Hindlimb muscle (tissue), 1 donor: ENCODE measurements around the gene SDR42E2. TPM values are rescaled to one million over a fixed set of nuclear protein-coding genes. Genes with fewer than 3 reads are reported as not detected.
"Not testable (repeated sequence)": the region's sequence is repeated elsewhere in the genome, so short reads cannot be mapped to it uniquely, and the experiment has no call there.

Experiments
- DNase-seq: peaks from one replicate; pipeline ENCODE4 v3.0.0-alpha.2; 2013
- polyA plus RNA-seq: library from polyadenylated mRNA; unstranded; fragments of 120-200 nt; gene quantifications from one replicate; pipeline ENCODE4 v1.2.1, GENCODE V29; 2013; ENCODE audit not compliant: insufficient read length

The SDR42E2 gene
- polyA plus RNA-seq, 1 donor: not detected

DNA sequence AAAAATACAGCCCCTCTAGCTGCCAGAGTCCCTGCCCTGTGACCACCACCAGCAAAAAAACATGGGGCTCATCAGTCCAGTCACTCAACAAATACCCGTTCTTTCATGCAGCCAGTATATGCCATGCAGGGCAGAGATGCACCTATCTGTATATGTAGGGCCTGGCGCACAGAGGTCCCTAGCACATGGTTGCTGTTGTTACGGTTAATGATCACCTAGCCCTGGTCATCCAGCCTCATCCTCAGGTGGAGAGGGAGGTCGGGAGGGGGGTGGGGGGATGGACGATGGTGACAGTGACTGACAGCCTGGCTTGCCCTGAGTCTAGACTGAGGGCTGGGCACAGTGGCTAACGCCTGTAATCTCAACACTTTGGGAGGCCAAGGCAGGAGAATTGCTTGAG, 1.5 kb downstream of the SDR42E2 start:
- DNase-seq: no peak

DNA sequence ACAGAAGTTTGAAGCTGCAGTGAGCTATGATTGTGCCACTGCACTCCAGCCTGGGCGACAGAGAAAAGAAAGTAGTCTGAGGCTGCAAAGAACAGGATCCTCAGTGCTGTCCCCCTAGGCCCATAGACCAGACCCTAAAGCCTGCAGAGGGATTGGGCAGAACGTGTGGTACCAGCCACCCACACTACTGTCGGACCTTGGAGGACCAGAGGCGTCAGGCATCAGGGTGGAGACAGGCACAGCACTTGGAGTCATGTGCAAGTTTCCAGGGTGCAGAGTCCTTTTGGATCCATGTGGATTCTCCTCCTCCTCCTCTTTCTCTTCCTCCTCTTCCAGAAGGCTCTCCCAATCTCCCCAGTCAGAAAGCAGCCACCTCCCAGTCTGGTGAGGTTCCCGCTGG, 2.2 kb downstream of the SDR42E2 start:
- DNase-seq: no peak

DNA sequence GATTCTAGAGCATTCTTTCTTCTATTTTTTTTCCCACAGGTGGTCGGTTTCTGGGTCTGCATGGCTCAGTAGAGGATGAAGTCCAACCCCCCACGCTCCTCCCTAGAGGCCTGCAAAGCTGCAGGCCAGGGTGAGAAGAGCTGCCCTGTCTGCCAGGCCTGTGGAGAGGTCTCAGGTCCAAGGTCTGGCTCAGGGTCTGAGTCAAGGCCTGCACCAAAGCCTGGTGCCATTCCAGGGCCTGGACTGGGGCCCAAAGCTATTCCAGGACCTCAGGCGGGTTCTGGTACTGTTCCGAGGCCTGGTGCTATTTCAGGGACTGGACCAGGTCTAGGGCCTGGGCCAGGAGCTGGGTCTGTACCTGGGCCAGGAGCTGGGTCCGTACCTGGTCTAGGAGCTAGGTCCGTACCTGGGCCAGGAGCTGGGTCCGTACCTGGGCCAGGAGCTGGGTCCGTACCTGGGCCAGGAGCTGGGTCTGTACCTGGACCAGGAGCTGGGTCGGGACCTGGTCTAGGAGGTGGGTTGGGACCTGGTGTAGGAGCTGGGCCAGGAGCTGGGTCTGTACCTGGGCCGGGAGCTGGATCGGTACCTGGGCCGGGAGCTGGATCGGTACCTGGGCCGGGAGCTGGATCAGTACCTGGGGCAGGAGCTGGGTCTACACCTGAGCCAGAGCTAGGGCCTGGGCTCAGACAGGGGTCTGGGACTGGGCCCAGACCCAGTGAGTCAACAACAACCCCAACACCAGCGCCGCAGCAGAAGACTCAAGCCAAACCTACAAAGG, 3.4 kb downstream of the SDR42E2 start:
- DNase-seq: no peak

DNA sequence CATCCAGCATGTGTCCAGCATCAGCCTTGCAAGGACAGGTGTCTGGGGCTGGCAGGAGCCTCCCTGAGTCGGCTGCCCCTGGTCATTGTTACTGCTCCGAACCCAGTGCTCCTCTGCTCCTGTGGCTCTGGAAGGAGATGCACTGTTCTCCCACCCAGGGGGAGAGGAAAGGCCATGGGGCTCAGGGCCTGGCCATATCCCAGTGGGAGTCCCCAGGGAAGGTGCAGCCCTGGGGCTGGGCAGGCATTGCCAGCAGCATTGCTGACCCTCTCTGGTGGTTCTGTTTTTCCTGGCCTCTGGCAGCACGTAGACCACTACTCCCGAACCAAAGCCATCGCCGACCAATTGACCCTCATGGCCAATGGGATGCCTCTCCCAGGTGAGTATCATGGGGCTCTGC, 9.6 kb downstream of the SDR42E2 start:
- no peak for DNase-seq

DNA sequence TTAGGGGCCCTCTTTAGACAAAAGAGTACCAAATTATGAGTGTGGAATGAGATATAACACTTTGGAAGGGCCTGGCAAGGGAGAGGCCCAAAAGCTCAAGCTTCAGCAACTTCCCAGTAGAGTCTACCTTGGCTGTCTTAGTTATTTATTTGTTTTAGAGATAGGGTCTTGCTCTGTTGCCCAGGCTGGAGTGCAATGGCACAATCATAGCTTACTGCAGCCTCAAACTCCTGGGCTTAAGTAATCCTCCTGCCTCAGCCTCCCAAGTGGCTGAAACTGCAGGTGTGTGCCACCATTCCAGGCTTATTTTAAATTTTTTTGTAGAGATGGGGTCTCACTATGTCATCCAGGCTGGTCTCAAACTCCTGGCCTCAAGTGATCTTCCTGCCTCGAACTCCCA, 10.3 kb downstream of the SDR42E2 start:
- not testable (repeated sequence) for DNase-seq

DNA sequence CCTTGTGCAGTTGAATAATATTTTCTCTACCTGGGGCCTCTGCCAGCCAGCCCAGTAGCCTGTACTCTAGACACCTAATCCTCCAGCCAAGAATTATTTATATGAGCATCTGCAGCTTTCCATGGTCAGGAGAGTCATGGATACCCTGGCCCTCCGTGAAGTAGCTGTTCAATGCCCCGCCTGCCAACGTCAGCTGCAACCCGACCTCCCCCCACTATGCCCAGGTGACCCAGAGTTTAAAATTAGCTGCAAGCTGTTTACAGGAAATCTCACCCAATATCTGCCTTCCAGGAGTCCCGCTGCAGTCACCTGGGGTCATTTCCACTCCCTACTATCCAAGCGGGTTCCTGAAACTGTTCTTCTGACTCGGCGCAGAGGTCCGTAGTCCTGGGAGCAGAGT, 12.3 kb downstream of the SDR42E2 start:
- no peak for DNase-seq

DNA sequence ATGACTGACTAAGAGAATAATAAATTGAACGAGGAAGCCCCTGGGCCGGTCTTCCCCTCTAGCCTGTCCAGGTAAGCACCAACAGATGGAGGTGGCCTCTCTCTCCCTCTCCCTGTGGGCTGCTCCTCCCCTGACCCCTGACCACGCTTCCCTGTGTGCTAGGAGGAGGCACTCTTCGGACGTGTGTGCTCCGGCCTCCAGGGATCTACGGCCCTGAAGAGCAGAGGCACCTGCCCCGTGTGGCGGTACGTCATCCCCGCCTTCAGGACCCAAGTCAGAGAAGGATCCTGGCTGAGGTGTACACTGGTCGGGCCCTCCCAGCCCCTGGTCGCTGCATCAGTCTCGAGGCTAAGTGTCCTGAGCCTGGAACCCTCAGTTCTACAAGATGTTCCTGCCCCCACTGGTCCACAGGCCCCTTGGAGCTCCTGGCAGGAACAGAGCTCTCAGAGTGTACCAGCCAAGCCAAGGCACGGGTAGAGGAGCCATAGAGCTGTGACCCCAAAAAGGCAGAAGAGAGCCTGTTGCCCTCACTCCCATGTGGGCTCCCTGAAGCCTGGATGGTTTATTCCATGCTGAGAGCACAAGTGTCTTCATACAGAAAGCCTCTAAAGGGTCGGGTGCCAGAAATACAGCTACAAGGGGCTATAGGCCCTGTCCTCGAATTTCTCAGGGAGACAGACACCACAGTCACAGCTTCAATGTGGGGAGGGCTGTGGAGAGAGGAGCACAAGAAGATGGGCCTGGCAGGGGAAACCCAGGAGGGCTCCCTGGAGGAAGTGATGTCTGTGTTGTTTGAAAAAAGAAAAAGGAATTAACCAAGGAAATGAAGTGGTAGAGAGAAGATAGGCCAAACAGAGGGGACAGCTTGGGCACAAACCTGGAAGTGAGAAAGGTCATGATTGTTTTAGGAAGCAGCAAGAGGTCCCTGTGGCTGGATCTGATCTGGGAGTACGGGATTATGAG, 15.9 kb downstream of the SDR42E2 start:
- DNase-seq: no peak

DNA sequence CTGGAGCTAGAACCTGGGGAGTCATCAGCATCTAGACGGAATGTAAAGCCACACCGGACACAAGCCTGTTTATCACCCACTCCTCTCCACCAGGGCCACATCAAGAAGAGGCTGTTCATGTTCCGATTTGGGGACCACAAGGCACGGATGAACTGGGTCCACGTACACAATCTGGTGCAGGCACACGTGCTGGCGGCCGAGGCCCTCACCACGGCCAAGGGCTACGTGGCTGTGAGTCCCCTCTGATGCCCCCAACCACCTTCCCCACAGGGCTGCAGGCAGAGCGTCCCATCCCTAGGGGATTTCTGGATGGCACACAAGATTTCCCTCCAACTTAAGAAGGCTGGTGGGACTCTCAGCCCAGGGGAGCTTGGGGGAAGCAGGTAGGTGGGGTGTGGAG, 19.1 kb downstream of the SDR42E2 start:
- no peak for DNase-seq

DNA sequence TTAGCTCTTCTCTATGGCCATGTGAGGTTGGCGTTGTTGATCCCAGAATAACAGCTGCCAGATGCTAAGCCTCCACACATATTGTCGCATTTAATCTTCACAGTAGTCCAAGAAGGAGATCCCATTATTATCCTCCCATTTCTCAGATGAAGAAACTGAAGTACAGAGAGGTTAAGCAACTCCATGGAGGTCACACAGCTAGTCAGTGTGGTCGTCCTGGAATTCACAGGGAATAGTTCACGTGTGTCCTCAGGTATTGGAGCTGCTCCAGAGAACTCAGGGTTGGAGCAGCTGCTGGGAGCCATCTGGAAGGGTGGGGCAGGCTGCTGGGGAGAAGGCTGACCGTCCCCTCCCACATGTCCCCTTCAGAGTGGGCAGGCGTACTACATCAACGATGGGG, 19.5 kb downstream of the SDR42E2 start:
- DNase-seq: no peak

DNA sequence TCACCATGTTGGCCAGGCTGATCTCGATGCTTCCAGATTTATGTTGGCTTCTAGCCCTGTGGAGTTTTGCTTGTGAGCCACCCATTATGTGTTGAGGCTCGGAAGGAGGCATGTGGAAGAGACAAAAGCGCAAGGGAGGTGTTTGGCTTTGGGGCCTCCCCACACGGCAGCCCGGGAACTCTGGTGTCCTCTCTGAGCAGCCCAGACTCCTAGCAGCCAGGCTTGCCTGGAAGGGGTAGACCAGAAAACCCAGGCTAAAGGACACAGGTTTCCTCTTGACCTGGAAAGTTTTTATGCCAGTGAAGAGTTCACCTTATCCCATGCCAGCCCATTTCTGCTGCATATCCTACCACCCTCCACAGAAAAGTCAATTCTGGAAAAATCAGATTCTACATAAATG, 21.0 kb downstream of the SDR42E2 start:
- no peak for DNase-seq

DNA sequence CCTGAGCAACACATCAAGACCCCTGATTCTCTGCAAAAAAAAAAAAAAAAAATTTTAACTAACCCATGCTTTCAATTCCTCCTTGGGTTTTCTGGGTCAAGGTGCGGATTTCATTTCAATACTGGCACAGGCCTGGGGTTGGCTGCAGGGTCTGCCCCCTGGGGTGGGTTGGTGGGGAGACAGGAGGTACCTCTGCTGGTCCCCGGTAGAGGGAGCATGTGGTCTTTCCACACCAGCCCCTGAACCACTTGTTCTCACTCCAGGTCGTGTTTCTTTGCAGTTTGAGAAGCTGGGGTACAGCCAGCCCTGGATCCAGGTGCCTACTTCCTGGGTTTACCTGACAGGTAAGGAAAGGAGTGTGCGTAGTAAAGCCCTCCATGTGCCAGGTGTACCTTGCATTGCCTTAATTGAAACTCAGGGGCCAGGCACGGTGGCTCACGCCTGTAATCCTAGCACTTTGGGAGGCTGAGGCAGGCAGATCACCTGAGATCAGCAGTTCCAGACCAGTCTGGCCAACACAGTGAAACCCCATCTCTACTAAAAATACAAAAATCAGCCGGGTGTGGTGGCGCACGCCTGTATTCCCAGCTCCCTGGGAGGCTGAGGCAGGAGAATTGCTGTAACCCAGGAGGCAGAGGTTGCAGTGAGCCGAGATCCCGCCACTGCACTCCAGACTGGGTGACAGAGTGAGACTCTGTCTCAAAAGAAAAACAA, 21.8 kb downstream of the SDR42E2 start:
- DNase-seq: no peak

DNA sequence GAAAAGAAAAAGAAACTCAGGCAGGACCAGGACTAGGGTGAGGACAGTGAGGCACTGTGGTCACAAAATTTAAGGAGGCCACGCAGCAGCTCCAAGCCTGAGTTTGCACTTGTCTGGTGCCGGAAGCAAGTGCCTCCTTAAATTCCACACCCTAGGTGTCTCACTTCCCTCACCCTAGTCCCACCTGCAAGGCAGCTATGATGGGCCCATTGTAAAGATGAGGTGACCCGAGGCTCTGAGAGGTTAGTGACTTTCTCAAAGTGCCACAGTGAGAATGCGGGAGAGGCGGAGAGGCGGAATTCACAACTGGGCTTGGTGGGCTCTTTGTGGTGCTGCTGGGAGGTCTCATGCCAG, 22.3 kb downstream of the SDR42E2 start:
- no peak for DNase-seq

DNA sequence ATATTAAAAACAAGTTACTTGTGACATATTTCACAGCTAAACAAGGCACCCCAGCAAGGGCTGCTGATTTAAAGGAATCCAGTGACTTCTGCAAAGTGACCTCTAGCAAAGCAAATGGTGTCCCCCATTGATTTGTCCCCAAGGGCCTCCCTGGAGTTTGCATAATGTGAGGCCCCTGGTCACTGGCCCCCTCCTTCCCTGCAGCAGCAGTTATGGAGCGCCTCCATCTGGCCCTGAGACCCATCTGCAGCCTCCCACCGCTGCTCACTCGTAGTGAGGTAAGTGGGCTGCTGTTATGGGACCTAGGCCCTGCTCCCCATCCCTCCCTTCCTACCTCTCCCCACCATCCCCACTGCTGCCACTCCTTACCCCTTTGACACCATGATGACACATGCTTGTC, 24.2 kb downstream of the SDR42E2 start:
- DNase-seq: no peak

DNA sequence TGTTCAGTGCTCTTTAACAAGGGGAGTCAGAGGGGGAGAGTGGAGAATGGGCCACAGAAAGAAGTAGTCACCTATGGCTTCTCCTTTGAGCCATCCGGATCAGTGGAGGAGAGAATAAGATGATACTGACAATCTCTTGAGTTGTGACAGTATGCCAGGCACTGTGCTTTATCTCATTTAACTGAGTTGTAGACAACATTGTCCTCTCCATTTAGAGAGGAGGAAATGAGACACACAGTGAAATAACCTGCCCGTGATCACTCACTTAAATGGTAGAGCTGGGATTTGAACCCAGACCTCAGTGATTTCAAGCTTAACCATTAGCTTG, 25.9 kb downstream of the SDR42E2 start:
- DNase-seq: no peak

DNA sequence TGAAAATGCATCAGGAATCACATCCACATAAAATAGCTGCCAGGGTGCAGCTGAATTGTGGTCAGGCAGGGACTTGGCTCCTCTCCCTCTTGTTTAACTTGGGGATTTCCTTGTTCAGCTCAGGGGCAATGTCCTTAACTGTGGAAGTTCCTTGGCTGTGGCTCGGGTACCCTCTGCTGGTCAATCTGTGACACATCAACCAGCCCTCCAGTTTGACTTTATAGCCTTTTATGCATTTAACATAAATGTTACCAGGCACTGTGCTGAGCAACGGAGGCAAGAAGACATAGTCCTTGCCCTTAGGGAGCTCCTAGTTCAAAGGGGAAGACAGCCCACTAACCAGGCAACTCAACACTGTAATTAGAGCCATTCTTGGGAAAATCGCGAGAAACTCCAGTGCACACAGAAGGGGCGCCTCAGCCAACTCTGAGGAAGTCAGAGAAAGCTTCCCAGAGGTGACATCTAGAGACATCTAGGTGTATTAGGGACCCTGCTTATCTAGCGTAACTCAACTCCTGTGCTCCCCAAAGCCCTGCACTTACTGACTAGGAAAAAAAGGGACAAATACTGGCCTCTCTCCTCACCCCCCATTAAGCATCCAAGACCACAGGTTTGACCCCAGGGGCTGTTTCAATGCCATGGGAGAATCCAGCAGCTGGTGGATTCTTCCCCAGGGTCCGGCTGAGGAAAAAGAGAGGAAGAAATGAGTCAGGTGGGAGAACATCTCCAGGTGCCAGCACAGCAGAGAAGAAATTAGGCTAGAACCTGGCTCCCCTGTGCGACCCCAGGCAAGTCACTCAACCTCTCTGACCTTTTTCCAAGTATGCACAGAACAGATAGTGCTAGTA, 26.5 kb downstream of the SDR42E2 start:
- peak; percentile 70 for DNase-seq

DNA sequence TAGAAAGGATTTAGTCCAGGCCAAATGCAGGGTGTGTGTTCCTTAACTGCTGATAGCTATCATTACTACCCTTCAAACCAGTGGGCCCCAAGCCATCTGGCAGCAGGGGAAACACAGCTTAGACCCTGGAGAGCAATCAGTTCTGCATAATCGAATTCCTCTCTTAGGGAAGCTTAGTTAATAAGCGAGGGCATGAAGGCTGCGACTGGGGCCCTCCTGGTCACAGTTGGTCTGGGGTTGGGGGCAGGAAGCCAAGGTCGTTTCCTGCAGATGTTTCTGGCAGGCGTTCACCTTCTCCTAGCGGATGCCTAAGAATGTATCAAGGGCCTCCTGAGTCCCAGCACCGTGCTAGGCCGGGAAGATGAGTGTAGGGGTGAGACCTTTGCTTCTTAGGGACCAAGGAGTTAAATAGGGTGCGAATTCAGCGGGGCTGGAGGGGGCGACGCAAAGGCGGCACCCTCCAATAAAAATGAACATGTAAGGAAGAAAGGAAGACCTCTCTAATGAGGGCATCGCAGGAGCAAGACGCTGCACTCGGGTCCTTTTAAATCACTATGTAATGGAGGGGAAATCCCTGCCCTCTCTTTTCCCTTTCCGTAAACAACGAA, 27.3 kb downstream of the SDR42E2 start:
- DNase-seq: peak; percentile 44

DNA sequence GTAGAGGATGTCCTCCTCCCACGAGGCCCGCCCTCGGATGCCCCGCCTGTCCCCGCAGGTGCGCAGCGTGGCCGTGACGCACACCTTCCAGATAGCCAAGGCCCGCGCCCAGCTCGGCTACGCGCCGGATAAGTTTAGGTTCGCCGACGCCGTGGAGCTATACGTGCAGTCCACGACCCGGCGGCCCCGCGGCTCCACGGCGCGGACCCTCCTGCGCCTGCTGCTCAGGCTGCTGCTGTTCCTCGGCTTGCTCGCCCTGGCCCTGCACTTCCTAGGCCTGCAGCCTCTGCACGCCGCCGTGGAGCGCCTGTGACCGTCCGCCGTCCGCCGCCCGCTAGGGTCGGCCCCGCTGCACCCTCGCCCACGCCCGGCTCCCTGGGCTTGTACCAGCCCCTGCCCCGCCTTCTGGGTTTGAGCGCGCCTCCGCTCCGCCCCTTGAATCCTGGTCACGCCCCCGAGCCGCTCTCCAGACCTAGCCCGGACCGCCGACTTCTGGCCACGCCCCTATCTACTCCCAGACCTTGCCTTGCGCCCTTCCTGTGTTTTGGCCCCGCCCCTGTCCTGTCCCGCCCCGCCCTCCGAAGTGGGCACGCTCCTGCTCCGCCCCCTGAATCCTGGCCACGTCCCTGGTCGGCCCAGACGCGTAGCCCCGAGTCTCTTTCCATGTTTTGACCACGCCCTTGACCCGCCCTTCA, 27.9 kb downstream of the SDR42E2 start:
- peak; percentile 98 for DNase-seq

DNA sequence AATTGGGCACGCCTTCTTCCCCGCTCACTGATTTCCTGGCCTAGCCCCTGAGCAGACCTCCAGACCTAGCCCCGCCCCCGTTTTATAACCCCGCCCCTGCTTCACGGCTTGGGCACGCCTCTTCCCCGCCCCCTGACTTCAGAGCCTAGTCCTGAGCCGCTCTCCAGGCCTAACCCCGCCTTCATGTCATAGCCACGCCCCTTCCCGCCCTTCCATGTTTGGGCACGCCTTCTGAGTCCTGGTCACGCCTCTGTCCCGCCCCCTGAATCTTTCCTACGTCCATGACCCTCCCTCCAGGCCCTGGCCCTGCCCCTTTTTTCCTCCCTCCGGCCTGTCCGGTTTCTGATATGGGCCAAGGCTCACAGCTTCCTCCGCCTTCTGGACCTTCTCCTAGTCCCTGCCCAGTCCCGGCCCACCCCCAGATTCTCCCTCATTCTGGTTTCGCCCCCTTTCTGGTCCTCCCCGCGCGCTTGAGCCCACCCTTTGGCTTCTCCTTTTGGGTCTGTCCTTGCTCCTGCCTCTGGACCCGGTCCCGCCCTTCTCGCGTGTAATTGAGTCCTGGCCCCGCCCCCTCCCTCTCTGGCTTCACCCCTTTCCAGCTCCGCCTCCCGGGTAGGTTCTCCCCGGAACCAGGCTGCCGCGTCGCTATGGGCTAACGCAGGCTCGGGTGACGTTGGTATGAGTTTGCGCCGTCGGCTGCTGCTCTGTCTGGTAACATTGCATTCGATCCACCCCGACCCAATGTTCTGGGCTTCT, 28.6 kb downstream of the SDR42E2 start:
- DNase-seq: peak; percentile 100

DNA sequence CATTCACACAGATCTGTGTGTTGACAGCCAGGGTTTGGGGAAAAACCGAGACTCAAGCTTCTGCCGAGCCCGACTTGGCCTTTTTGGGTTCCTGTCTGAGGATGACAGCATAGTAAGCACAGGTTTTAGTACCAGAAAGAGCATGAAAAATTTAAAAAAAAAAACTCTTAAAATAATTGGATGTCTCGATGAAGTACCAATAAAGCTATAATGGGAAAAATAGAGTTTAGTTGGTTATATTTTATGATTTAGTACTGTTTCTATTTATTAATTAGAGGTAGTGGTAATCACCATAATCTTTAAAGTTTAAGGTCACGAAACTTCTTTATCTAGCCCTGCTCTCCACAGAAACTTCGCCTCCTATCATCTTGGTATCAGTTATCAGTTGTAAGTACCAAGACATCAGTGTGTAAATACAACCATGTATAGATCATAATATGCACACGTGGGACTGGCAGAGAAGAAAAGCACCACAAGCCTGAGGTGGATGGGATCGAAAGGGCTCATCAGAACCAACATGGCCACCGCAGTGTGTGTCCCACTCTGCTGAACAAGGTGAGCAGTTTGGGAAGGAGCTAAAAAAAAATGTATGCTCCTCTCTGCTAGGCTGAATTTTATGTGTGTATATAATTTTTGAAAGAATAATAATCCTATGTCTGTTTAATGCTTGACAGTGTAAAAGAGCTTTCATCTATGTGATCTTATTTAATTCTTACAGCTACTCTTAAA, 29.4 kb downstream of the SDR42E2 start:
- peak; percentile 39 for DNase-seq
